ENCODE measurements around the gene PRR36.
"Not testable (repeated sequence)": the region's sequence is repeated elsewhere in the genome, so short reads cannot be mapped to it uniquely, and the experiment has no call there.

PRR36 gene

GRCh38 chr19:7894612-7895309 lies 20.6 kb upstream of the PRR36 start:
- peaks cover 2 to 12% of the 10 kb centered on the region in 2 donors for H3K27me3 ChIP-seq (ENCODE audit: control insufficient read depth in 1 of 2, insufficient read depth in 2 of 2, low read length in 2 of 2)

GRCh38 chr19:7893362-7894101 lies 19.3 kb upstream of the PRR36 start:
- not testable (repeated sequence) for H3K4me1 ChIP-seq (ENCODE audit: control insufficient read depth, insufficient read depth, low read length); H3K4me3 ChIP-seq (ENCODE audit: low read length in 2 of 2); H3K36me3 ChIP-seq (ENCODE audit: control insufficient read depth in 2 of 2, insufficient read depth in 2 of 2, low read length in 2 of 2); H3K9me3 ChIP-seq (ENCODE audit: control insufficient read depth in 2 of 2, low read length in 2 of 2); H3K9ac ChIP-seq (ENCODE audit: low read length in 2 of 2); H3K27ac ChIP-seq (ENCODE audit: low read length)
- peaks cover 7 to 18% of the 10 kb centered on the region in 2 donors for H3K27me3 ChIP-seq (ENCODE audit: control insufficient read depth in 1 of 2, insufficient read depth in 2 of 2, low read length in 2 of 2)

More at GRCh38 chr19:7894612-7895309, 20.6 kb upstream of the PRR36 start:
- Histone ChIP-seq H3K9me3 (ENCODE audit: control insufficient read depth in 2 of 2, low read length in 2 of 2) (no peaks in the 10 kb centered on the region), H3K9ac (ENCODE audit: low read length in 2 of 2) (no peak overlapping the region), H3K4me3 (ENCODE audit: low read length in 2 of 2) (no peak overlapping the region), H3K27ac (ENCODE audit: low read length) (no peak overlapping the region), H3K36me3 (ENCODE audit: control insufficient read depth in 2 of 2, insufficient read depth in 2 of 2, low read length in 2 of 2) (no peaks in the 10 kb centered on the region), H3K4me1 (ENCODE audit: control insufficient read depth, insufficient read depth, low read length) (no peaks in the 10 kb centered on the region)

DNA sequence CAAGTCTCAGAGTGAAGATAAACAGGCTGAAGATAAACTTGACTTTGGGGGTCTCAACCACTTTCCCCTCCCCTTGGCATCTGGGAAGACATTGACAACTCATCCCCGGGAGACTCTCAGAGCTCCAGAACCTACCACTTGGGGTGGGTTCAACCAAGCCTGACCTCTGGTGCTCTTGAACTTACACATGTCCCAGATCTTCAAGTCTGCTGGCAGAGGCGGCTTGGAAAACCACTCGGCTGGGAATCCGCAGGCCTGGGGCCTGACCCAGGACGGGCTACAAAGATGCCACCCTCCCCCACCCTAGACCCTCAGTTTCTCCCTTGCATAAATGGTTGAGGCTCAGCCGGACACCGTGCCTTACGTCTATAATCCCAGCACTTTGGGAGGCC lies 14.6 kb upstream of the PRR36 start:
- Histone ChIP-seq H3K27ac (ENCODE audit: low read length) (no peak overlapping the region), H3K4me3 (ENCODE audit: low read length in 2 of 2) (no peak overlapping the region), H3K27me3 (ENCODE audit: control insufficient read depth in 1 of 2, insufficient read depth in 2 of 2, low read length in 2 of 2) (peaks cover 13% of the 10 kb centered on the region in 2 donors), H3K4me1 (ENCODE audit: control insufficient read depth, insufficient read depth, low read length) (no peaks in the 10 kb centered on the region), H3K36me3 (ENCODE audit: control insufficient read depth in 2 of 2, insufficient read depth in 2 of 2, low read length in 2 of 2) (no peaks in the 10 kb centered on the region), H3K9ac (ENCODE audit: low read length in 2 of 2) (no peak overlapping the region), H3K9me3 (ENCODE audit: control insufficient read depth in 2 of 2, low read length in 2 of 2) (no peaks in the 10 kb centered on the region)

- H3K4me1 ChIP-seq (ENCODE audit: control insufficient read depth, insufficient read depth, low read length) = no peaks in the 10 kb centered on the region
- H3K9ac ChIP-seq (ENCODE audit: low read length in 2 of 2) = no peak within 1 kb of the TSS
- H3K9me3 ChIP-seq (ENCODE audit: control insufficient read depth in 2 of 2, low read length in 2 of 2) = no peaks in the 10 kb centered on the region
- peaks cover 10 to 13% of the 10 kb centered on the region in 2 donors for H3K27me3 ChIP-seq (ENCODE audit: control insufficient read depth in 1 of 2, insufficient read depth in 2 of 2, low read length in 2 of 2)
- H3K4me3 ChIP-seq (ENCODE audit: low read length in 2 of 2) = no peak within 1 kb of the TSS
- H3K36me3 ChIP-seq (ENCODE audit: control insufficient read depth in 2 of 2, insufficient read depth in 2 of 2, low read length in 2 of 2) = no peaks in the 10 kb centered on the region
- H3K27ac ChIP-seq (ENCODE audit: low read length) = no peak within 1 kb of the TSS
These were observed 14.1 kb upstream of the PRR36 start, which contains the start of gene LRRC8E for GRCh38 chr19:7888145-7888825. LRRC8E (plus strand) TSS chr19:7888510; CDS start chr19:7895604, 7,094 bp downstream.

DNA sequence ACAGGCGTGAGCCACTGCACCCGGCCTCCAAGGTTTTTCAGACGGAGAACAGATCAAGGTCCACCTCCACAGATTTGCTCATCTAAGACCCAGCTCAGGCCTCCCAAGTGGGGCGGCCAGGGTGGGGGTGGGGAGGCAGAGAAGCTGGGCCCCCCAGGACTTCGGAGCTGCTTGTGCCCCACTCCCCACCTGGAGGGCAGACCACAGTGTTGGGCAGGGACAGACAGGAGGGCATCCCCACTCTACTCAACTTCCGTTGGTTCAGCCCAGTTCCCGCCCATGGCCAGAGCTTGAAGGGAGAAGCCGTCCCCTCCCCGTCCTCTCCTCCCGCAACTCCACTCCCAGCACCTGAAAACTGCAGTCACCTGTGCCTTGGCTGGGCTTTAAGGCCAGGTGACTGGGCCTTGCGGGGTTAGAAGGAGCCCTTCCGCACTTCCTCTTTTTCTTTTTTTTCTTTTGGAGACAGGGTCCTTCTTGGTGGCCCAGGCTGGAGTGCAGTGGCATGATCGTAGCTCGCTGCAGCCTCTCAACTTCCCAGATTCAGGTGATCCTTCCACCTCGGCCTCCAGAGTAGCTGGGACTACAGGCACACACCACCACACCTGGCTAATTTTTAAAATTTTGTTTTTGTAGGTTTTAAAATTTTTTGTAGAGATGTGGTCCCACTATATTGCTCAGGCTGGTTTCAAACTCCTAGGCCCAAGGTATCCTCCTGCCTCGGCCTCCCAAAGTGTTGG lies 13.4 kb upstream of the PRR36 start:
- Histone ChIP-seq H3K36me3 (ENCODE audit: control insufficient read depth in 2 of 2, insufficient read depth in 2 of 2, low read length in 2 of 2) (no peaks in the 10 kb centered on the region), H3K27ac (ENCODE audit: low read length) (no peak overlapping the region), H3K9ac (ENCODE audit: low read length in 2 of 2) (no peak overlapping the region), H3K27me3 (ENCODE audit: control insufficient read depth in 1 of 2, insufficient read depth in 2 of 2, low read length in 2 of 2) (peaks cover 10 to 13% of the 10 kb centered on the region in 2 donors), H3K4me1 (ENCODE audit: control insufficient read depth, insufficient read depth, low read length) (no peaks in the 10 kb centered on the region), H3K4me3 (ENCODE audit: low read length in 2 of 2) (no peak overlapping the region), H3K9me3 (ENCODE audit: control insufficient read depth in 2 of 2, low read length in 2 of 2) (no peaks in the 10 kb centered on the region)

GRCh38 chr19:7885818-7886217 lies 11.6 kb upstream of the PRR36 start:
- Histone ChIP-seq H3K27me3 (ENCODE audit: control insufficient read depth in 1 of 2, insufficient read depth in 2 of 2, low read length in 2 of 2) (peaks cover 10 to 13% of the 10 kb centered on the region in 2 donors), H3K27ac (ENCODE audit: low read length) (no peak overlapping the region), H3K4me3 (ENCODE audit: low read length in 2 of 2) (no peak overlapping the region), H3K9me3 (ENCODE audit: control insufficient read depth in 2 of 2, low read length in 2 of 2) (peaks cover 0 to 3% of the 10 kb centered on the region in 2 donors), H3K9ac (ENCODE audit: low read length in 2 of 2) (no peak overlapping the region), H3K4me1 (ENCODE audit: control insufficient read depth, insufficient read depth, low read length) (no peaks in the 10 kb centered on the region), H3K36me3 (ENCODE audit: control insufficient read depth in 2 of 2, insufficient read depth in 2 of 2, low read length in 2 of 2) (no peaks in the 10 kb centered on the region)

DNA sequence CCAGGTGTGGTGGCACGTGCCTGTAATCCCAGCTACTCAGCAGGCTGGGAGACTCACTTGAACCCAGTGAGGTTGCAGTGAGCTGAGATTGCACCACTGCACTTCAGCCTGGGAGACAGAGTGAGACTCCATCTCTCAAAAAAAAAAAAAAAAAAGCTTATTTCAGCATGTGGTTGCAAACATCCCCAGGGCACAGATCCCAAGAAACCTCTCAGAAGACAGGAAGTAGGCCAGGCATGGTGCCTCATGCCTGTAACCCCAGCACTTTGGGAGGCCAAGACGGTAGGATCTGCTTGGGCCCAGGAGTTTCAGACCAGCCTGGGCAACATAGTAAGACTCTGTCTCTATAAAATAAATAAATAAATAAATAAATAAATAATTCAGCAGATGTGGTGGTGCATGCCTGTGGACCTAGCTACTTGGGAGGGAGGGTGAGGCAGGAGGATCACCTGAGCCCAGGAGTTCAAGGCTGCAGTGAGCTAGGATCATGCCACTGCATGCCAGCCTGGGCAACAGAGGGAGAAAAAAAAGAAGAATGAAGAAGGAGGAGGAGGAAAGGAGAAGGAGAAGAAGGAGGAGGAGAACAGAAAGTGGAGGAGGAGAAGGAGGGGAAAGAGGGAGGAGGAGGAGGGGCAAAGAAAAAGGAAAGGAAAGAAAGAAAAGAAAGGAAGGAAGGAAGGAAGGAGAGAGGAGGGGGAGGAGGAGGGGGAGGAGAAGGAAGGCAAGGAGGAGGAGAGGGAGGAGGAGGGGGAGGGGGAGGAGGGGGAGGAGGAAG lies 9.8 kb upstream of the PRR36 start:
- H3K9ac ChIP-seq (ENCODE audit: low read length in 2 of 2) = no peak overlapping the region
- no peaks in the 10 kb centered on the region for H3K4me1 ChIP-seq (ENCODE audit: control insufficient read depth, insufficient read depth, low read length)
- H3K27me3 ChIP-seq (ENCODE audit: control insufficient read depth in 1 of 2, insufficient read depth in 2 of 2, low read length in 2 of 2) = peaks cover 9 to 13% of the 10 kb centered on the region in 2 donors
- H3K9me3 ChIP-seq (ENCODE audit: control insufficient read depth in 2 of 2, low read length in 2 of 2) = peaks cover 0 to 3% of the 10 kb centered on the region in 2 donors
- no peaks in the 10 kb centered on the region for H3K36me3 ChIP-seq (ENCODE audit: control insufficient read depth in 2 of 2, insufficient read depth in 2 of 2, low read length in 2 of 2)
- H3K4me3 ChIP-seq (ENCODE audit: low read length in 2 of 2) = no peak overlapping the region
- H3K27ac ChIP-seq (ENCODE audit: low read length) = no peak overlapping the region

GRCh38 chr19:7883105-7883504 lies 8.9 kb upstream of the PRR36 start:
- H3K36me3 ChIP-seq (ENCODE audit: control insufficient read depth in 2 of 2, insufficient read depth in 2 of 2, low read length in 2 of 2) = no peaks in the 10 kb centered on the region
- H3K4me3 ChIP-seq (ENCODE audit: low read length in 2 of 2) = no peak overlapping the region
- no peak overlapping the region for H3K9ac ChIP-seq (ENCODE audit: low read length in 2 of 2)
- peaks cover 4 to 5% of the 10 kb centered on the region in 2 donors for H3K27me3 ChIP-seq (ENCODE audit: control insufficient read depth in 1 of 2, insufficient read depth in 2 of 2, low read length in 2 of 2)
- H3K9me3 ChIP-seq (ENCODE audit: control insufficient read depth in 2 of 2, low read length in 2 of 2) = peaks cover 0 to 3% of the 10 kb centered on the region in 2 donors
- H3K27ac ChIP-seq (ENCODE audit: low read length) = no peak overlapping the region
- no peaks in the 10 kb centered on the region for H3K4me1 ChIP-seq (ENCODE audit: control insufficient read depth, insufficient read depth, low read length)

- H3K9ac ChIP-seq (ENCODE audit: low read length in 2 of 2) = no peak overlapping the region
- H3K4me3 ChIP-seq (ENCODE audit: low read length in 2 of 2) = no peak overlapping the region
- no peaks in the 10 kb centered on the region for H3K27me3 ChIP-seq (ENCODE audit: control insufficient read depth in 1 of 2, insufficient read depth in 2 of 2, low read length in 2 of 2)
- H3K36me3 ChIP-seq (ENCODE audit: control insufficient read depth in 2 of 2, insufficient read depth in 2 of 2, low read length in 2 of 2) = no peaks in the 10 kb centered on the region
- H3K4me1 ChIP-seq (ENCODE audit: control insufficient read depth, insufficient read depth, low read length) = no peaks in the 10 kb centered on the region
- peaks cover 0 to 3% of the 10 kb centered on the region in 2 donors for H3K9me3 ChIP-seq (ENCODE audit: control insufficient read depth in 2 of 2, low read length in 2 of 2)
- no peak overlapping the region for H3K27ac ChIP-seq (ENCODE audit: low read length)
These were observed 7.7 kb upstream of the PRR36 start for GRCh38 chr19:7881910-7882309.

DNA sequence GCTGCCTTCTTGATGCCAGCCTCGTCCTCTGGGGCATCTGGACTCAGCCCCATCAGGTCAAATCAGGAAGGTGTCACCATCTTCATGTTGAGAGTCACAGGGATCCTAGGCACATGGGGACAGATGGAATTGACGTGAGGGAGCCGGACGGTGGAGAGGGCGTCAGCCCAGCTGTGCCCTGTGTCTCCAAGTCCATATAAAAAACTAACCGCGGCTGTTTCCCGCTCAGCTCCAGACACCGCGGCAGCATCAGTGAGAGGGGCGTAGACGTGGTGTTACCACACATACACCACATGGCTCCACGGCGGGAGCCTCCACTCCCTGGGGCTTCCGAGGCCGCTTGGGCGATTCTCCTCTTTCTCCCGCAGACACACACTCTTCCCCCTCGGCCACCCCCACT lies 5.6 kb upstream of the PRR36 start:
- Histone ChIP-seq H3K4me3 (ENCODE audit: low read length in 2 of 2) (no peak overlapping the region), H3K36me3 (ENCODE audit: control insufficient read depth in 2 of 2, insufficient read depth in 2 of 2, low read length in 2 of 2) (no peaks in the 10 kb centered on the region), H3K9me3 (ENCODE audit: control insufficient read depth in 2 of 2, low read length in 2 of 2) (peaks cover 0 to 3% of the 10 kb centered on the region in 2 donors), H3K9ac (ENCODE audit: low read length in 2 of 2) (no peak overlapping the region), H3K27ac (ENCODE audit: low read length) (no peak overlapping the region), H3K27me3 (ENCODE audit: control insufficient read depth in 1 of 2, insufficient read depth in 2 of 2, low read length in 2 of 2) (peaks cover 3% of the 10 kb centered on the region in 2 donors), H3K4me1 (ENCODE audit: control insufficient read depth, insufficient read depth, low read length) (no peaks in the 10 kb centered on the region)
